ENCODE data around the gene GASK1A. TPM values are rescaled to one million over a fixed set of nuclear protein-coding genes. Genes with fewer than 3 reads are reported as not detected.

Gene GASK1A
- total RNA-seq, 1 donor from 2014 or later, result 8.4 TPM

DNA sequence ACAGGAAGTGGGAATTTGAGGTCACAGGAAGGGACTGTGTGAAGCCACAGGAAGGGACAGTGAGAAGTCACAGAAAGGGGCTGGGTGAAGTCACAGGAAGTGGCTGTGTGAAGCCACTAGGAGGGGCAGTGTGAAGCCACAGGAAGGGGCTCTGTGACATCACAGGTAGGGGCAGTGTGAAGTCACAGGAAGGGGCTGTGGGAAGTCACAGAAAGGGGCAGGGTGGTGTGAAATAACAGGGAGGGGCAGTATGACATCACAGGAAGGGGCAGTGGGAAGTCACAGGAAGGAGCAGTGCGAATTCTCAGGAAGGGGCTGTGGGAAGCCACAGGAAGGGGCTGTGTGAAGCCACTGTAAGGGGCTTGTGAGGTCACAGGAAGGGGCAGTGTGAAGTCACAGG, 35.8 kb downstream of the GASK1A start:
- no peak for DNase-seq

GRCh38 chr3:43015572-43015971, 36.5 kb downstream of the GASK1A start:
- DNase-seq, result no peak

- DNase-seq, result no peak
Observed at GRCh38 chr3:43015991-43016865, 37.1 kb downstream of the GASK1A start.

DNA sequence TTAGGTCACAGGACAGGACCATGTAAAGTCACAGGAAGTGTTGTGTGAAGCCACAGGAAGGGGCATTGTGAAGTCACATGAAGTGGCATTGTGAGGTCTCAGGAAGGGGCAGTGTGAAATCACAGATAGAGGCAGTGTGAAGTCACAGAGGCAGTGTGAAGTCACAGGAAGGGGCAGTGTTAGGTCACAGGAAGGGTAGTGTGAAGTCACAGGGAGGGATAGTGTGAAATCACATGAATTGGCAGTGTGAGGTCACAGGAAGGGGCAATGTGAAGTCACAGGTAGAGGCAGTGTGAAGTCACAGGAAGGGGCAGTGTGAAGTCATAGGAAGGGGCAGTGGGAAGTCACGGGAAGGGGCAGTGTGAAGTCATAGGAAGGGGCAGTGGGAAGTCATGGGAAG, 37.9 kb downstream of the GASK1A start:
- no peak for DNase-seq

DNA sequence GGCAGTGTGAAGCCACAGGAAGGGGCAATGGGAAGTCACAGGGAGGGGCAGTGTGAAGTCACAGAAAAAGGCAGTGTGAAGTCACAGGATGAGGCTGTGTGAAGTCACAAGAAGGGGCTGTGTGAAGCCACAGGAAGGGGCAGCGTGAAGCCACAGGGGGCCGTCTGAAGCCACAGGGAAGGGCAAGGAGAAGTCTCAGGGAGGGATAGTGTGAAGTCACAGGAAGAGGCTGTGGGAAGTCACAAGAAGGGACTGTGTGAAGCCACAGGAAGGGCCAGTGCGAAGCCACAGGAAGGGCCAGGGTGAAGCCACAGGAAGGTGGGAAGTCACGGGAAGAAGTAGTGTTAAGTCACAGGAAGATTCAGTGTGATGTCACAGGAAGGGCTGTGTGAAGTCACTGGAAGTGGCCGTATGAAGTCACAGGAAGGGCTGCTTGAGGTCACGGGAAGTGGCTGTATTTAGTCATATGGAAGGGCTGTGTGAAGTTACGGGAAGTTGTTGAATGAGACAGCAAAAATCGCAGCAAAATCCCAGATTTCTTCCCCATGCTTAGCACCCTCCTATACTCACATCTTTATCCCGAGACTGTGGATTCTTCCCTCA, 38.6 kb downstream of the GASK1A start:
- DNase-seq, result no peak

DNA sequence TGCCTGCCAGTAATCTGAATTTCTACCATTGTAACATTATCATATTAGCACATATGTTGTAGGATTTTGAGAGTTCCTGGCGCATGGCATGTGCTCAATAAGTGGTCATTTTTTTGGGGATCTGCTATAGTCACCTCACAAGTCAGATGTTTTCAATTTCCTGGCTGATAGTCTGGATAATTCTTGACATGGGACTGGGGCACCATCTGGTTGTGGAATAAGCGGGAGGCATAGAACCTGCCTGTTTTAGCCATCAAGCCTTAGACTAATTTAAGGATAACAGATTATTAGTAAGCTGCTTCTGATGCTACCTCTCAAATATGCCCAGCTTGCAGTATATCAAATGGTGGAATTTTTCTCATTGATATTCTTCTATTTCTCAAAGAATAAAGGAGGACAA, 39.1 kb downstream of the GASK1A start:
- DNase-seq, result no peak

GRCh38 chr3:43019006-43019809, 40.1 kb downstream of the GASK1A start:
- DNase-seq, result no peak

GRCh38 chr3:43019826-43020225, 40.7 kb downstream of the GASK1A start:
- DNase-seq, result no peak

DNA sequence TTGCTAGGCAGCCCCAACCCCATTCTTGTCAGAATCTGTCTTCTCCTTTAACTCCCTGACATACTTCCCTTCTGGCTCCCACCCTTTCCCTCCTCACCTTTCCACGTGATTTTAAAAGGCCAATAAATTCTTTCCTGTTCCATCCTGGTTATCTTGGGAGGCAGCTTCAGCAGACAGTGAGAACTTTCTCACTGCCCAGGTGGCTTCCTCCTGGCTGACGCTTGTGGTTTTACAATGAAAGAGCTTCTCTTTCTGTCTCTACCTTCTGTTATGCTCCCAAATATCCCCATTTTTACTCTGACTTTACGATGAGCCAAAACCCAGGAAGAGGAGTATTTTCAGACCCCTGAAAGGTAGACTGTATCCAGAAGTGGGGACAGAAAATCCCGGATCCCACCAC, 42.1 kb downstream of the GASK1A start:
- no peak for DNase-seq

- DNase-seq, result no peak
Observed at GRCh38 chr3:43022121-43022520, 43.0 kb downstream of the GASK1A start.

GRCh38 chr3:43023066-43023465, 44.0 kb downstream of the GASK1A start:
- no peak for DNase-seq

DNA sequence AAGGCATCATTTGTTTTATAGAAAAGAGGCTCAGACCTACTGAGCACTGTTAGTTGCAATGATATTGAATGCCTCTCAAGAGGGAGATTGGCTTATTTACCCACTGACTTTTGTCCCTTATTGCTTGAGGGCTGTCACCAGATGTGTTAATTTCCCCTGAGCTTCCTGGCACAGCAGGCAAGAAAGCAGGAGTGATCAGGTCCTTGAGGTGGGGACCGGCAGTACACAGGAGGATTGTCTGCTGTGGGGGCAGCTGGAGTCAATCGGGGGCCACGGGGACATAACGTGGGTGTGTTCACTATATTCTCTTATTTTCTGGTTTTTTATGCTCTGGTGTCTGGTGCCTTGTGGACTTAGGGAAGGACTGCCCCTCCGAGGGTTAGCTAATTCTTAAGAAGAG, 44.6 kb downstream of the GASK1A start:
- no peak for DNase-seq

DNA sequence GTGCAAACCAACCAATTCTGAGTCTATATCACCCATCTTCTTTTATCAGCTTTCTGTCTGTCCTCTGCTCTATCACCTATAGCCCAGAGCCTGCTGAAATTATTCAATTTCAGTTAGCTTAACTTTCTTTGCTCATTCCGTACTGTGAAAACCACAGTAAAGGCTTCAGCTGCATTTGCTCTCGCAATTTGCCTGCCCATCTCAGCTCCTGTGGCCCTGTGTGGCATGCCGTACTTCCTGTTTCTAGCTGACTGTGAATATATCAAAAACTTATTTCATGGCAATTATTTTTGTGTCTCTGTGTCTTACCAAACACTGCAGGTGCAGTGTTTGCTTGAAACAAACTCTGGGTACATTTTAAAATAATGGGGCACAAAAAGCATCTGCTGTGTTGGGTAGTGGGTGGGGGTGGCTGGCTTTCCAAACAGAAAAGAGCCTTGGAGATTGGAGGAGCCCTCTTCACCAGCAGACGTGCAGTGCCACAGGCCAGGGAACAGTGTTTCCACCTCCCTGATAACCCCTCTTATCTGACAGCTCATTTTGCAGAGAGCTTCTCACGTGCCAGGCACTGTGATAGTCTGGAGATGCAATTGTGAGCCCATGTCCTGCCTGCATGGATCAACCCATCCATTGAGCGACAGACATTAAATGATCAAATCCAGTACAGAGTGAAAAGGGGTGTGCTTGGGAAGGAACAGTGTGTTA, 45.2 kb downstream of the GASK1A start:
- no peak for DNase-seq

DNA sequence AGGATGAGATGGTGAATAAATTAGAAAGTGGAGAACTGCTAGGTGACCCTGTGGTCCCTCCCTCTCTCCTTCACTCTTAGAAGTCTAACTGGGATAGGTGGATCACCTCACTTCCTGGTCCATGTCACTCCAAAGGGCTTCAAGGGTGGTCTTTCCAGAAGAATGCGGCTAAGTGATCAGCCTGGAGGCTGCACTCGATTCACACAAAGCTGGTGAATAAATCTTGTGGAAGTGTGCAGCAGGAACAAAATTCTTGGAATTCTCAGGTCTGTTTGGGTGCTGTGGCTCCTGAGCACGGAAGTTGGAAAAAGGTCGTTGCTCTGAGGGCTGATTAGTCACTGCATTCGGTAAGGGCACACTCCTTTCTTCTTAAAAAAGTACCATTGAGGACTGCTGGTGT, 46.3 kb downstream of the GASK1A start:
- DNase-seq, result no peak

- DNase-seq, result no peak
Observed at GRCh38 chr3:43028001-43028400, 48.9 kb downstream of the GASK1A start.

DNA sequence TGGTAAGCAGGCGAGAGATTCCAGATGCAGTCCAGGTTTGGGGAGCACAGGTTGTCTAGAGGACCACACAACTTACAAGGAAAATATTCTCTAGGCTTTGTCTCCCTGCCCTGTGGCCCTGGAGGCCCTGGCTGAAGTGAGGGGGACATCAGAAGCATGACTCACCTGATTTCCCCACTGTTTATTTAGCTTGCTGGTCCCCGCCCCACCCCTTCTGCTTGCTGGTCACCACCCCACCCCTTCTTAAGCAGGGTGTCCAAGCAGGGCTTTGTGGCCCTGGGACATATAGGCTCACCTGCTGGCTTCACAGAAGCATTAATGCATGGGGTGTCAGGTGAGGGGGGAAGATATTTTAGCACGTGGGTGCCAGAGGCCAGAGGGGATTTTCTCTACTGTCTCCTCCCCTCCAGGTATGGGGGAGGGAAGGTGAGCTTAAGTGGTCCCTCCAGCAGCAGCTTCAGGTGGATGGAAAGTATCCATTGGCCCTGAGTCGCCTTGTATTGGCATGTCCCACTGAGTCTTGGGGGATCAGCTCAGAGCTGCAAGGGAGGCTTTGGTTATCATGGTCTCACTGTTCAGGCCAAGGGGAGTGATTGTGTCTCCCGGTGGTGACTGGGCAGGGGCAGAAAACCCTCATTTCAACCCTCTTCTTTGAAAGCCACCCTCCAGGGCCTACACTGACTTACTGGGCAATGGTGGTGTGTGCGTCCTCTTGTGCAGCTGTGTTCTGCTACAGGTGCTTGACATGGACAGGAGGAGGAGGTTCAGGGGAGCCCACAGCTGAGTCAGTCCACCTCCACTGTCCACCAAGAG, 49.8 kb downstream of the GASK1A start:
- DNase-seq, result no peak

DNA sequence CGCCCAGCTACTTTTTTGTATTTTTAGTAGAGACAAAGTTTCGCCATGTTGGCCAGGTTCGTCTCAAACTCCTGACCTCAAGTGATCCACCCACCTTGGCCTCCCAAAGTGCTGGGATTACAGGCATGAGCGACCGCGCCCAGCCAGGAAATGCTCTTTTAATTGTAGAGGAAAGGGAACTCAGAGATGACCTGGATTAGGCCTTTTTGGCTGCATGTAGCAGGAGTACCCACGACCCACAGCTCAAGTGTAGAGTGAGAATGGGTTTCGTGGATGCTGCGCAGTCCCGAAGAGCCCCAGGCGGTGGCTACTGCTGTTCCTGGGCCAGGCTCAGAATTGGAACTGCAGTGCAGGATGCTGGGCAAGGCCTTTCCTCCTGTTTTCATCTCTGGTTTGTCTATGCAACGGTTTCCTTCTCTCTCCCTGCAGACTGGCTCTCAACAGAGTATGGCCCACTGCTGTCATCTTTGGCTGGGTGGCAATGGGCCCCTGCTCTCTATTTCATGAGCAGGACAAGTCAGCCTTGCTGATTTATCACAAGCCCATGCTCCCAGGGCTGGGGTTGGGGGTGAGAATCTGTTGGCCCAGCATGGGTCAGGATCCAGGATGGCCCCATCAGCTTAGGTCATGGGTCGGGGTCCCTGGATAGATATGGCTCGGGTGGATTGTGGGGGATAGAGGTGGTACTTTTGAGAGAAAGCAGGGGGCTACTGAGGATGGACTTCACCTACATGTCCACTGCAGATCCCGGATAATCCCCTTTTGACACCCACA, 51.2 kb downstream of the GASK1A start:
- DNase-seq, result no peak

DNA sequence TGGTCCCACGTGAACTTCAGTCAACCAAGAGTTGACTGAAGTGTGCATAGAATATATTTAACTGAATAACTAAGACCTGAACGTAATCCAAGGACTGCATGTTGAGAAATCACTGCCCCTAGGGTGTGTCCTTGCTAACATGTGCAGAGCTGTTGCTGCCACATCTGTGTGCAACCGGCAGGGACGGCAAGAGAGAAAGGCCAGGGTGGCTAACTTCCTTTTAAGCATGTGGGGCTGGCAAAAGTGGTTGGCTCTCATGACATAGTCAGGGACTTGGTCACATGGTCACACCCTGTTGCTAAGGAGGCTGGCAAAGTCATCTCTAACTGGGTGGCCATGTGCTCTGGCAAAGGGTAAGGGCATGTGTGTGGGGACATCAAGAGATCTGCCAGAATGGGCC, 52.4 kb downstream of the GASK1A start:
- DNase-seq, result no peak

GRCh38 chr3:43031889-43032545, 52.9 kb downstream of the GASK1A start:
- DNase-seq, result no peak
